ENCODE data around the gene PDYN. TPM values are rescaled to one million over a fixed set of nuclear protein-coding genes. Genes with fewer than 3 reads are reported as not detected.

The PDYN gene
- total RNA-seq, 1 donor from 2014 or later = not detected

Other genes with a start within 250 kb of the PDYN start
- 40.6 and 50.2 TPM in 2 replicates for gene SIRPA, start 98.7 kb downstream of the PDYN start, total RNA-seq
- gene STK35, start 107.8 kb upstream of the PDYN start, total RNA-seq = 18.0 and 19.4 TPM in 2 replicates

Data from kidney epithelial cell (primary cell).